Stimulated activated CD8-positive, alpha-beta memory T cell treated with anti-CD3 and anti-CD28 coated beads, Interleukin-7, amount 100 ng/mL, for 1 hour (primary cell): ENCODE measurements around the gene PRKAR1A.
A peak's percentile ranks its signal among the peaks of the same experiment; 100 is the strongest.
"Not testable (repeated sequence)": the region's sequence is repeated elsewhere in the genome, so short reads cannot be mapped to it uniquely, and the experiment has no call there.

Experiments
- DNase-seq, 2 donors: peaks; one replicate each; pipeline ENCODE4 v3.0.0-alpha.2; 2020; ENCODE audit warnings: low read depth in 2 of 2

The PRKAR1A gene

GRCh38 chr17:68511254-68511670, 968 bp upstream of the PRKAR1A start:
- peak in 1 of 2 donors; percentile 13 for DNase-seq

GRCh38 chr17:68511671-68512246, 471 bp upstream of the PRKAR1A start:
- DNase-seq = peak; percentile 43 to 60

GRCh38 chr17:68512960-68513474, 787 bp downstream of the PRKAR1A start:
- no peak for DNase-seq

GRCh38 chr17:68513932-68514331, 1.7 kb downstream of the PRKAR1A start:
- DNase-seq = no peak

GRCh38 chr17:68514831-68515635, 2.8 kb downstream of the PRKAR1A start:
- DNase-seq = no peak

- DNase-seq = no peak
Observed at GRCh38 chr17:68516732-68517131, 4.5 kb downstream of the PRKAR1A start.

GRCh38 chr17:68517605-68518004, 5.4 kb downstream of the PRKAR1A start:
- DNase-seq = not testable (repeated sequence)

GRCh38 chr17:68518063-68518815, 6.0 kb downstream of the PRKAR1A start:
- DNase-seq = no peak

GRCh38 chr17:68519051-68519450, 6.8 kb downstream of the PRKAR1A start:
- DNase-seq = not testable (repeated sequence)

- no peak for DNase-seq
Observed at GRCh38 chr17:68519911-68520310, 7.7 kb downstream of the PRKAR1A start.

- DNase-seq = no peak
Observed at GRCh38 chr17:68522266-68522665, 10.0 kb downstream of the PRKAR1A start.

GRCh38 chr17:68526548-68526947, 14.3 kb downstream of the PRKAR1A start:
- DNase-seq = no peak

GRCh38 chr17:68527314-68527713, 15.1 kb downstream of the PRKAR1A start:
- no peak for DNase-seq

- no peak for DNase-seq
Observed at GRCh38 chr17:68531252-68531651, 19.0 kb downstream of the PRKAR1A start.

GRCh38 chr17:68532826-68533225, 20.6 kb downstream of the PRKAR1A start:
- DNase-seq = no peak

- DNase-seq = no peak
Observed at GRCh38 chr17:68533887-68534694, 21.9 kb downstream of the PRKAR1A start.

GRCh38 chr17:68534695-68535088, 22.5 kb downstream of the PRKAR1A start:
- no peak for DNase-seq

GRCh38 chr17:68535922-68536321, 23.7 kb downstream of the PRKAR1A start:
- no peak for DNase-seq

- no peak for DNase-seq
Observed at GRCh38 chr17:68539548-68540467, 27.6 kb downstream of the PRKAR1A start.

- DNase-seq = no peak
Observed at GRCh38 chr17:68540981-68541380, 28.8 kb downstream of the PRKAR1A start.
